OCI-LY3 (cell line): ENCODE results near the gene SLC39A12.

Experiments used
- CTCF ChIP-seq: fragments of 200-600, 300-600 bp; sonication (generic); IDR thresholded peaks from 2 replicates; pipeline ENCODE4 v1.5.1; 2014; ENCODE audit warnings: antibody characterized with exemption, low read length, low read depth
- EZH2phosphoT487 ChIP-seq: fragments of 200-600 bp; shearing (Covaris generic); IDR thresholded peaks from 2 replicates; pipeline ENCODE4 v1.6.1; 2018; ENCODE audit warnings: antibody characterized with exemption, mixed run types, low read depth

DNA sequence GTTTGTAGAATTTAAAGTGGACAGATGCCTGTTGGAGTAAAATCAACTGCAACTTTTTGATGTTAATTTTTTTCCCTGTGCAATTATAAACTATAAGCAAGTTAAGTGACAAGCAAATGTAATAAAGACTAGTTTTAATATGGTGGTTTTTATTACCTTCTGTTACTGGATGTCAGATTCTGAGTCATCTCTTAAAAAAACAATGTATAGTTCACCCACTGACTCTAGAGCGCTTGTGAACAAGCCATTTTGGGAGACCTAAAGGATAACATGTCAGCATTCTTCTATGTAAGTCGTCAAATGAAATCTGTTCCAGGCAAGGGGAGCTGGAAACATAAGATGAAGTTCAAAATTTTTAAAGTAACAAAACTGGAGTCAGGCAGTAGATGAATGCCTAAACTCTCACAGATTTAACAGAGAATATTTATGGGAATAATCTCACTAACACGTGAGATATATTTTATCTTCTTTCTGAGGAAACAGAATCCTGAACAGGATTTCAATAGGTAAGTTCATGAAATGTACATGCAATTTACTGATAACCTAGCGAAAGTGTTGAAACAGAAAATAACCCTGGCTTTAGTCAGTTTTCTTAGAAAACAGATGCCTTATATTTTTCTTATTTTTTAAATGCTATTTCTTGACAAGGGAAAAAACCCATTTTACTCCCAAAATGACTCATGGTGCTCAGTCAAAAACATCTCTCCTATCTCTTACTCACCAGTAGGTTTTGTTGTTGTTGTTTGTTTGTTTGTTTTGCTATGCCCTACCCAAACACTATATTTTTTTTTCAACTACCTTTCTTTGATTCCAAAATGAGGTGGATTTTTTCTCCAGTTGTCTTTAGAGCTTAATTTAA is 91.7 kb downstream of the SLC39A12 start:
- TF ChIP-seq CTCF (no peak), EZH2phosphoT487 (no peak)
